Measurements from ENCODE around the gene EPHX1.

DNA sequence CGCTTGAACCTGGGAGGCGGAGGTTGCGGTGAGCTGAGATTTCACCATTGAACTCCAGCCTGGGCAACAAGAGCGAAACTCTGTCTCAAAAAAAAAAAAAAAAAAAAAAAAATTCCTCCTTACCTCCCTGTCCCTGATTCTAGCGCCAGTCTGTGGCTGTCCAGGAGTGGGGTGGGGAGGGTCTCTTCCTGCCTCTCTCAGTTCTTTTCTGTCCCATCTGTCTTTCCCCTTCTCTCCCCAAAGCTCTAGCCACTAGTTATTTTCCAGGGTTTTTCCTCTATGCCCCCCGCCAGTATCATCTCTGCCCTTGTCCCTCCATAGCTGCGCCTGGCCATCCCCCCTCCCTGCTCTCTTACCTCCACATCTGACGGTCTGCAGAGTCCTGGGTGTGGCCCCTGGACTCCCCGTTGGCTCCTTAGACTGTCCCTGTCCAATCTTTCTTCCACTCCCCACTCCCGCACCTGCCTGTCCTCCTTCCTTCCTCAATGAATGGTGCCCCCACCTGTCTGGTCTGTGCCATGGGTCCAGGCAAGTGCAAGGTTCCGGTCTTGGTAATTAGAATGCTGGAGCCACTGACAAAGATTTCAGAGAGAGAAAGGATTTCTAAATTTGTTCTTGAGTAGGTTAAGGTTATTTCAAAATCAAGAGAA is 73.8 kb downstream of the EPHX1 start:
- TF ChIP-seq CTCF (IDR thresholded peaks at IDR 0.05) (no peak), POLR2AphosphoS5 (IDR thresholded peaks at IDR 0.05) (no peak)
